Kidney tubule cell (primary cell): Measurements from ENCODE around the gene DPM3.
"Not testable (repeated sequence)": the region's sequence is repeated elsewhere in the genome, so short reads cannot be mapped to it uniquely, and the experiment has no call there.

ENCODE experiments used
- DNase-seq: peaks from one replicate; pipeline ENCODE4 v3.0.0-alpha.2; 2018; ENCODE audit warnings: low spot score

Gene DPM3

DNA sequence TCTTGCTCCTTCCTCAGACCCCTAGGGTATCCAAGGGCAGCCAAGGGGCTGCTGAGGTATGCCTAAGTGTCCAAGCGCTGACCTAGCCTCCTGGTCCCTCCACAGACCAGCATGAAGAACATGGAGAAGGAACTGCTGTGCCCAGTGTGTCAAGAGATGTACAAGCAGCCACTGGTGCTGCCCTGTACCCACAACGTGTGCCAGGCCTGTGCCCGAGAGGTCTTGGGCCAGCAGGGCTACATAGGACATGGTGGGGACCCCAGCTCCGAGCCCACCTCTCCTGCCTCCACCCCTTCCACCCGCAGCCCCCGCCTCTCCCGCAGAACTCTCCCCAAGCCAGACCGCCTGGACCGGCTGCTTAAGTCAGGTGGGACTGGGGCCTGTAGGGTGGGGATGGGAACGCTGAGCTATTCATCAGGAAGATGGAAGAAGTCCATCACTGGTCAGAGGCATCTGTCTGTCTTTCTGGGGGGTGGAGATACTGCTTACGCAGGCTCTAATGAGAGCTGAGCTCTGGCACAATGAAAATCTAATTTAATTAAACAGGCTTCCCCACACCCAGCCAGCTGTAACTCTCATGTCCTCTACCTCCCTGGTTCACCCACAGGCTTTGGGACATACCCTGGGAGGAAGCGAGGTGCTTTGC is 35.1 kb upstream of the DPM3 start:
- DNase-seq: no peak

DNA sequence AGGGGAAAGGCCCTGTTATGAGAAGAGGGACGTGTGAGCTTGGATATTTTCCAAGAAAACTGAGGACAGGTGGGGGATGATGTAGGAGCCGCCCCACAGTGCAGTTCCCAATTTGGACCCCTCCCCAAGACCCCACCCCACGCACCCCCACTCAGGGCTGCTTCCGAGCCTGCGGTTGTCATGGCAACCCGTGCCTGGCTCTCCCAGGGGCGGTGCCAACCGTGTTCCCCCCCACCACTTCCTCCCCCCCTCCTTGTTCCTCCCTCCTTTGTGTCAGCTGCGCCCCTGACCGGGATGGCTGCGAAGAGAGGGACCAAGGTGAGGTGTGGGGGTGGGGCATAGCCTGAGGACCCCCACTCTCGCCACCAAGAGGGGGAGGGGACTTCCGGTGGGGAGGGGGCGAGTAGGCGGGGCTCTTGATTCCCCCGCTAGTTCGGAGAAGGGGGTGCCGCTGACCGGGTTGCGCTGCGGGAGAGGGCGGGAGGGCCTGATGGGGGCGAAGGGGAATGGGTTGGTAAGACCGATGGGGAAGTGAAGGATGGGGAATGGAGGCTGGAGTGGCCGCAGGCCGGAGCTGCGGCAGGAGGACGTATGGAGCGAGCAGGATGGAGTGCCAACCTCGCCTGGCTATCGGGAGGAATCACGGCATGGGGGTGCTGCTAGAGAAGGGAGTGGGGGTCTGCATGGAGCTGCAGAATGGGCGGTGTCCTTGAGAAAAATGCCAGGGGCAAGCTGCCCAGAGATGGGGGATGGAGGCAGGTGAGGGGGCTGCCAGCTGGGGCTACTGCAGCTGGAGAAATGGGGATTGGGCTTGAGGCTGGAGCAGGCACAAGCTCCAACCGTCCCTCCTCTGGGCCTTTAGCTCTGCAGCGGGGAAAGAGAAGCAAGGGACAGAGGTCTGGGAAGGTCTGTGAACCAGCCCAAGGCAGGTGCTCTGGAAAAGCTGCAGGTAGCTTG is 34.3 kb upstream of the DPM3 start:
- DNase-seq: peak; percentile 44

DNA sequence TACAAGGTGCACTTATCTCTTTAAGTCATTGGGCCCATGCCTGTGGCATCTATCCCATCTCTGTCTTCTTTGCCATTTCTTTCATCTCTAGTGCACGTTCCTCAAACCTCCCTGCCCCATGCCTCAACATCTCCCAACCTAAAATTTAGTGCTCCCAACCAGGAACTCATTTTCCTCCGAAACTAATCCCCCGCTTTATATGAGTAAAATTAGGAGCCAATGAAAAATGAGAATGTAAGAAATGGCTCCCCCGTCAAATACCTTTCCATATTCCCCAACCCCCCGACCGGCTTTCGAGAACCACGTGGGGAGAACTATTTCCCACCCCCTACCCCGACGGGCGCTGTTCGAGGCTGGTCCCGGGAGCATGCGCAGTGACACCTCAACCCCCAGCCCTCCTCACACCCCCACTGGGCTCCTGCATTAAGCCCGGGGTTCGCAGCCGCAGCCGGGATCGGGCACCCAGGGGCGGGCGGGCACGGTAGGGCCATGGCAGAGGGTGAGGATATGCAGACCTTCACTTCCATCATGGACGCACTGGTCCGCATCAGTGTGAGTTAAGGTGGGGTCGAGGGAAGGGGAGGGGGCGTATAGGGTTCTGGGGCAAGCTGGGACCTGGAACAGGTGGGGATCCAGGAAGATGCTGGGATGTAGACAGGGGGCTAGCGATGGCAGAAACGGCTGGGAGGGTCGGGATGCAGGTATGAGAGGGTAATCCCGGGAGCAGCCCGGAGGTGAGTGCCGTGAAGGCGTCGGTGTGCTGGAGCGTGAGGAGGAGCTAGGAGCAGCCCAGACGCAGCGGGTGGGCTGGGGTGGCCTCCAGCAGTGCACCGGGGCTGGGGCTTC is 33.4 kb upstream of the DPM3 start, which contains the start of gene TRIM46:
Gene TRIM46 (plus strand): TSS at position 372 of the 846 bp plus-strand sequence. CDS start 118 bp downstream, at position 490.
- DNase-seq: peak; percentile 55

DNA sequence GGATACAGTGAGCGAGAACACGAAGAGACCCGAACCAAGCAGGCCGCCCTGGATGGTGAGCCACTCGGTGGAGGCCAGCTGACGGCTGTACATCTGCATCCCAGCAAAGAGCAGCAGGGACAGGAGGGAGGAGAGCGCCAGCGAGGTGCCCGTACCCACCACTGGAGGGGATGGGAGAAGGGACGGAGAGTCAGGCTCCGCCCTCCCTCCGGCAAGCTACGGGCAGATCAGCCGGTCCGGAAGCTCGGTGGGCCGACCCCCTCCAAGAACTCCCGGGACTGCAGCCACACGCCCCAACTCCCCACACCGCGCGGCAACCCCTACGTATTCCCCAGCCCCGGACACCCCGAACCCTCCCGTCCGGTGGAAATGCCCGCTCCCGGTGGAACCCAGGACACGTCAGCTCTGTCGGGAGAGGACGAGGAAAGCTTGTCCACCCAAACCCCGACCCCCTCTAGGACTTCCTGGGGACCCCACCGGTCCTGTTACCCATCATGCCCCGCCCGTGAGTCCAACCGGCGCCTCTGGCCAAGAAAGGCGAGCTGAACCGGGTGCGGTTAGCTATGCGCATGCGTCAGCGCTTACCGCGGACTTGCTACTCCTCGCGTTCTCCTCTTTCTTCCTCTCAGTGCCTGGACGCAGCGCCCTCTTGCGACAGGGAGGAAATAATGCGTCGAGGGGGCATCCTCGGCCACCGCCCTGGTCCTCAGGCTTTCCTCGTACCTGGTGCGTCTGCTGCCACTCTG is 32.6 kb upstream of the DPM3 start, which contains the start of gene KRTCAP2:
Gene KRTCAP2 (minus strand): TSS at position 573 of the 746 bp plus-strand sequence. CDS start 80 bp downstream, at position 493.
- peak; percentile 97 for DNase-seq

DNA sequence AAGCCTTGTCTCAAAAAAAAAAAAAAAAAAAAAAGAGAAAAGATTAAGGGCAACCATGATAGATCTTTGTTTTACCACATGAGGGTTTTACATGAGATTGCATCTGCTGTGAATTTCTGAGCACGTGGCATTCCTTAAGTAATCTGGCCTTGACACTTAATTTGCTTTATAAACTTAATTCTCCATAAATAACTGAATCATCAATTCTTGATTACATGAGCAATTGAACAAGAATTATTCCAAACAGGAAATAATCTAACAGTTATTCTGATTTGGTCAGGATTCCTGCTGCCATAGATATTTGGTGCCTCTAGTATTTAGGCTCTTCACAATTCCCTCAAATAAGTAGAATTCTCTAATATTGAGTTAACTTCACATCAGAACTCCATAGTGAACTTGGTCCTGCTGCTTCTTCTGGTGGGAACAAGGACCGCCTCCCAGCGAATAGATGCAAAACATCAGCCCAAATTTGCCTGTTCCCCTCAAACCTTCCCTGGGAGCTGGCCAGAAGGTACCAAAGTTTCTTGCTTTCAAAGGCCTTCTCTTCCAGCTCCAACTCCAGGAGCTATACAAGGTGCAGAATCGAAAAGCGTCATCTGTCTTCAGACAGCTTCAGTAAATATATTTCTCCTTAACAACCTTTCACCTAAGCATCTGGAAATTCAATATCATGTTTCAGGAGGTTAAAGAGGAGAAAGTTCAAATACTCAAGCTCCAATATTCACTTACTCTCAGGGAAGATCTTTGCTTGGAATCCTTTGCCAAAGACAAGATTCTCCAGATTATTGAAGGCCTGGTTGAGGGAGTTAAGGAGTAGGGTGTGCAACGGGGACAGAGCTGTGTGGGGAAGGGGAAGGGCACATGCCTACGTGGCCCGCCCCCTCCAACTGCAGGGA is 31.8 kb upstream of the DPM3 start:
- DNase-seq: no peak

DNA sequence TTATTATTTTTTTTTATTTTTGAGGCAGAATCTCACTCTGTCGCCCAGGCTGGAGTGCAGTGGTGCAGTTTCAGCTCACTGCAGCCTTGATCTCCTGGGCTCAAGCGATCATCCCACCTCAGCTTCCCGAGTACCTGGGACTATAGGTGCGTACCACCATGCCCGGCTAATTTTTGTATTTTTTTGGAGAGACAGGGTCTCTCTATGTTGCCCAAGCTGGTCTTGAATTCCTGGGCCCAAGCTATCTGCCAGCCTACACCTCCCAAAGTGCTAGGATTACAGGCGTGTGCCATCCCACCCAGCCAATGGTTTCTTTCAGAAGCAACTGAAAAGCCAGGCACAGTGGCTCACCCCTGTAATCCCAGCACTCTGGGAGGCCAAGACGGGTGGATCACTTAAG is 30.5 kb upstream of the DPM3 start:
- DNase-seq: no peak

DNA sequence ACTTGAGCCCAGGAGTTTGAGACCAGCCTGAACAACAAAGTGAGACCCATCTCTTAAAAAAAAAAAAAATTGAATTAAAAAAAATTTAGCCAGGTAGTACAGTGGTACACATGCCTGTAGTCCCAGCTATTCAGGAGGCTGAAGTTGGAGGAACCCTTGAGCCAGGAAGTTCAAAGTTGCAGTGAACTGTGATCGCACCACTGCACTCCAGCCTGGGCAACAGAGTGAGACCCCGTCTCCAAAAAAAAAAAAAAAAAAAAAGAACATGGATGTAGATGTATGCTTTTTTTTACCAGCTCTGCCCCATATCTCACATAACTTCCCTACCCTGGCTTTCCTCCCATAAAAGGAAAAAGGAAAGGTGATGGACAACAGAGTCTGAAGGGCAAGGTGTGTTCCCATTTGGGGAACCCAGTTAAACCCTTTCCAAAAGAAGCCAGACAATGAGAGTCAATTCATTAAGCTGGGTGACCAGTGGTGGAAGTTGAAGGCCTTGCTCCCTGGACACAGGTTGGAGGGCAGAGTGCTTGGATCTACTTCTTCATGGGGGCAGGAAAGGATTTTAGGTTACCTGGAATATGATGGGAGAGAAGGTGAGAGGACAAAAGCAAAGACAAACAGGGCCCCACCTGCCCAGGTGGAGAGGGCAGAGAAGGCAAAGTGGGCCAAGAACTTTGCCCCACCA is 29.9 kb upstream of the DPM3 start:
- no peak for DNase-seq

DNA sequence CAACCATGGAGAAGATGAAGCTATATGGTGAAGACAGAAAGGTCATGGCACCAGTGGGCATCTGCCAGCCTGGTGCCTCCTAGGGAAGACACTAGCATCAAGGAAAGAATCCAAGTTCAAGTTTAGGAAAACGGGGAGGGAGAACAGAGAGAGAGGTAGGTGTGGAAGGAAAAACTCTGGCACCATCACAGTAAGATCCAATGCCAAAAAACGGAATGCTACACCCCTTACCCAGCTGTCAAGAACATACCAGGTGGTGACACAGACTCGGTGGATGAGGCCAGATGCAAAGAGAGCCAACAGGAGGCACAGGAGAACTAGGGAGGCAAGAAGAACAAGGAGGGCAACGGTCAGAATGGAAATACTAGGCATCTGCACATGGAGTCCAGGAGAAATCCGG is 29.2 kb upstream of the DPM3 start:
- DNase-seq: no peak

DNA sequence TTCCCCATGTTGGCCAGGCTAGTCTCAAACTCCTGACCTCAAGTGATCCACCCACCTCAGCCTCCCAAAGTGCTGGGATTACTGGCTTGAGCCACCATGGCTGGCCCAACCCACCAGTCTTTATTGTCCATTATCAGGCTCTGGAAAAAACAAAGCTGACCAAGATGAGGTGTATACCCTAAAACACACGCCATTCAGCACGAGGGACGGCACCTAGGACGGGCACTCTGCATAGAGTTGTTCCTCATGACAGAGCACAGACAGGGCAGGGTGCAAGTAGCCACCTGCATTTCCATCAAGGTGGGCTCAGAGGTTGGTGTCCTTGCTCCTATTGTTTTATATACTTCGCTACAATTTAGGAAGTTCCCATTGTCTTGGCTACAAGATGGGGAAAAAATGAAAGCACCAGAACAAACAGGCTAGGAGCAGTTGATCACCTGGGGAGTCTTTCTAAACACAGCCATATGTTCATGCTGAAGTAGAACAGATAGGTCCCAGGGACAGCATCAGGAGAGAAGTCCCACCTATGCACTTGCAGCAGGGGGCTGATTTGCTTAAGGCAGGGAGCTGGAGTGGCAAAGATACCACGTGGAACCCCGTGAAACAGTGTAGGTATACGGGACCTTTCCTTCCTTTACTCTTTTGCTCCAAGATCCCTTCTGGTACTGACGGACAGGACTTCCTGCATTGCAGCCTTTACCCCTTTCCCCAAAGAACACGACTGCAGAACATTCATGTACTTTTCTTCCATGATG is 28.3 kb upstream of the DPM3 start:
- DNase-seq: no peak

DNA sequence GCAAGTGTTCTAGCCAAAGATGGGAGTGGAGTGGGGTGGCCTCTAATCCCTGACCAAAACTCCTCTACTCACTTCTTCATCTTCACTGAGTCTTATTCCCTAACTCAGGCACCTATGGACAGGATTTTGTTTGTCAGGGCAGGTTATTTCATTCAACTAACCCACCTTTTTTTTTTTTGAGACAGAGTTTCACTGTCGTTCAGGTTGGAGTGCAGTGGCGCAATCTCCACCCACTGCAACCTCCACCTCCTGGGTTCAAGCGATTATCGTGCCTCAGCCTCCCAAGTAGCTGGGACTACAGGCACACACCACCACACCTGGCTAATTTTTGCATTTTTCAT is 27.7 kb upstream of the DPM3 start:
- not testable (repeated sequence) for DNase-seq

DNA sequence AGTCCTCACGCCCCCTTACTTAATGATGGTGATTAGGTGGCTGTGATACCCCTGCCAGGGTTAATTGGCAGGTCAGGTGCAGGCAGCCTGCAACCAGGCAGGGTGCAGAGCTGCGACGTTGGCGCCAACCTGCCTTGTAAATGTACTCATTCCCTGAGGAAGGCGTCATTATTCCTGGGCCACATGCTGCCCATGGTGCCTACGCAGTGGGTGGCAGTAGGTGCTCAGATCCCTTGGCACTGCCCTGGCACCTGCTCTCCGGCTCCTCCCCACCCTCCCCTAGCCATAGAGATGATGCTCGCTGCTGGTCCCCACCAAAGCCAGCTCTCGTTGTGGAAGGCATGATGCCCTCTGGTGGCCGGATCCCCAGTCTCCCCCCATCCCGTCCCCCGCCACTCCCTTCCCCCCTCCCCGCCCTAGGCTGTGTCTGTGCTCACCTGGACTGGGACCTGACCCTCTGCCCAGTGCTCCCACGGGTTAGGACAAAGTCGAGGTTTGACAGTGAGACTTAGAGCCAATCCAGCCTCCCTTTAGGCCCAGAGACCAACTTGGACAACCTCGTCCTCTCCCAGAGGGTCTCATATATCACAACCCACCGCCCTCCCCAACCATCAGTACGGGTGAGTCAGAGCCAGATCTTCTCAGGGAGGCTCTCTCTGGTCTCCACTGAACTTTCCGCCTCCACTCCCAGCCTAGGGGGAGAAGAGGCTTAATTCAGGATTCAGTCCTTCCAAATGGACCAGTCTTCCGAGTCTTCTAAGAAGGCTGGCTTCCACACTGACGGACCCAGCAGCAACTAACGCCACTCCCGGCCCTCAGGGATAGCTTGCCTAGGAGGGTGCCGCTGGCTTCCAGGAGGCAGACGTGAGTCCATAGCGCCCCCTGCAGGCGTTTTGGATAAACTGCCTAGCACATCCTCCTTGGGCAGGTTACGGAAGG is 27.1 kb upstream of the DPM3 start:
- peak; percentile 88 for DNase-seq

DNA sequence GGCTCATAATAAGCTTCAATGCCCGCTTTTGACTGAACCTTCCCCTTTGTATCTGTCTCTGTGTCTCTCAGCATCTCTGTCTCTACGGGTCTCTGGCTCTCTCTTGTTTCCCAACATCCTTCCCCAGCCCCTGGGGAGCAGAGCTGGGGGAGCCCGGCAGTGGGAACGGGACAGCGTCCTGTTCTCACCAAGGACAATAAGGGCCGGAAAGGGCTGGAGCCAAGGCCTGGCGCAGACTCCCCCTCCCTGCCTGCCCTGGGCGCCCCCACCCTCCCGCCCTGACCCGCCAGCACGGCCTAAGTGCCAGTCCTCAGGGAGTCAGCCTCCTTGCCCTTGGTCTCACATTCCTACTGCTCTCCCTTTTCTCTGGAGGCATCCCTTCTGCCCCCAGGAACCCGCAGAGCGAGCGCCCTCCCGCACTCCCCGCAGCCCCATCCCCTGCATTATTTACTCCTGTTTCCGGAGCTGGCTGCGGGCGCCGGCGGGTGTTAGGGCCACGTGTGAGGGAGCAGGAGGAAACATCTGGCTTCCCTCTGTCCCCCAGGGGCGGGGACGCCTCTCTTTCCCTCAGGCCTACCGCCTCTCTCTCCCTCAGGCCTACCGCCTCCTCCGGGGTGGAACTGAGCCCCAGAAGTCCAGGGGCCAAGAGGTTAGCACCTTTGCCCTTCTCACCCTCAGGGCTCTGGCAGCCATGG is 26.3 kb upstream of the DPM3 start:
- DNase-seq: no peak

DNA sequence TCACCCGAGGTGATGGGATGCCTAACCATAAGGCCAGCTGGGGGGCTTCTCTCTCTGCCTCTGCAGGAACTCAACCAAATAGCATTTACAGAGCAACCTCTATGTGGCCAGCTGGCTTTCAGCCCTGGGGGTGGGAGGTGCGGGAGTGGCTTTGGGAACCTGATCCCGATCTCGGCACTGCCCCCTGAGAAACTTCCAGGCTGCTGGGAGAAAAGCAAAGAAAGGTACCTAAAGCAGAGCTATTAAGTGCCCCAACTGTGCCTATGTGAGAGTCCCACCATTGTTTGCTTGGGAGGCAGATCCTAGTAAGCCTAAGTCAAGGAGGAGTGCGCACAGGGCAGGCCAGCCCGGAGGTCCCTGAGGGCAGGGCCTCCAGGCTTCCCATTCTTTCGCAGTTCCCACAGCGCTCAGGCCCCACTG is 25.7 kb upstream of the DPM3 start:
- no peak for DNase-seq

DNA sequence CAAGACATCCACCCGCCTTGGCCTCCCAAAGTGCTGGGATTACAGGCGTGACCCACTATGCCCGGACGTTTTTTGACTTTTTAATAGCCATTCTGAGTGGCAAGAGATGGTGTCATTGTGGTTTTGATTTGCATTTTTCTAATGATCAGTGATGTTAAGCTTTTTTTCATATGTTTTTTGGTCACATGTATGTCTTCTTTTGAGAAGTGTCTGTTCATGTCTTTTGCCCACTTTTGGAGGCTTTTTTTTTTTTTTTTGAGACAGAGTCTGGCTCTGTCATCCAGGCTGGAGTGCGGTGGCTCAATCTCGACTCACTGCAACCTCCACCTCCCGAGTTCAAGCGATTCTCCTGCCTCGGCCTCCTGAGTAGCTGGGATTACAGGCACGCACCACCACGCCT is 24.3 kb upstream of the DPM3 start:
- DNase-seq: not testable (repeated sequence)

DNA sequence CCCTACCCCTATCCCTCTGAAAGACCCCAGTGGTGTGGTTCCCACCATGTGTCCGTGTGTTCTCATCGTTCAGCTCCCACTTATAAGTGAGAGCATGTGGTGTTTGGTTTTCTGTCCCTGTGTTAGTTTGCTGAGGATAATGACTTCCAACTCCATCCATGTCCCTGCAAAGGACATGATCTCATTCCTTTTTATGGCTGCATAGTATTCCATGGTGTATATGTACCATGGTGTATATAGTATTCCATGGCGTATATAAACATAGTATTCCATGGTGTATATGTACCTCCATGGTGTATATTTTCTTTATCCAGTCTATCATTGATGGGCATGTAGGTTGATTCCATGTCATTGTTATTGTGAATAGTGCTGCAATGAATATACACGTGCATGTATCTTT is 23.5 kb upstream of the DPM3 start:
- DNase-seq: not testable (repeated sequence)

DNA sequence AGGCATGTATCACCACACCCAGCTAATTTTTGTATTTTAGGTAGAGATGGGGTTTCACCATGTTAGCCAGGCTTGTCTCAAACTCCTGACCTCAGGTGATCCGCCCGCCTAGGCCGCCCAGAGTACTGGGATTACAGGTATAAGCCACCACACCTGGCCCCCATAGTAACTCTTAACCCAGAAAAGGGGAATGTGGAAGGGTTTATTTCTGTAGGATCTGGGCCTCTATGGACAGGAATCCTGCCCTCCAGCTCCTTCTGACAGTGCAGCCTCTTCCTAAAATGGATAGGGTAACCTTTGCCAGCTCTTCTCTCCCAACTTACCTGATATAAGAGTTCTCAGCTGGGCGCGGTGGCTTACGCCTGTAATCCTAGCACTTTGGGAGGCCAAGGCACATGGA is 22.3 kb upstream of the DPM3 start:
- DNase-seq: not testable (repeated sequence)

DNA sequence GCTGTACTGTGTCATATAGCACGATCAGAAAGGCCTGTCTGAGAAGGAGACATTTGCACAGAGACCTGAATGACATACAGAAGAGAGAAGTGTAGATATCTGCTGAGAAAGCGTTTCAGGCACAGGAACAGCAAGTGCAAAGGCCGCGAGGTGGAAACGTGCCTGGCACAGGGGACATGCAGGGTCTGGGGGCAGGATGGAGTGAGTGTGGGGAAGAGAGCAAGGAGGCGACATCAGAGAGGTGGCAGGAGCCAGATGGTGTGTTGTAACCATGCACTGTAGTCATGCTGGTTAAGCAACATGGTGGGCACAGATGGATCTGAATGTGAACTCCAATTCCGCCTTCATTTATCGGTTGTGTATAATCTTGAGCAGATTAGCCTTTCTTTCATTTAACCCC is 19.8 kb upstream of the DPM3 start:
- DNase-seq: no peak
